Stimulated activated CD4-positive, alpha-beta T cell treated with anti-CD3 and anti-CD28 coated beads, Interleukin-4, amount 100 ng/mL, for 48 hours (primary cell): ENCODE measurements around the gene CCDC92B.
"Not testable (repeated sequence)": the region's sequence is repeated elsewhere in the genome, so short reads cannot be mapped to it uniquely, and the experiment has no call there.

ENCODE experiments used
- DNase-seq, 2 donors: peaks; one replicate each; pipeline ENCODE4 v3.0.0-alpha.2; 2020; ENCODE audit warnings: low read depth in 2 of 2

Gene CCDC92B

DNA sequence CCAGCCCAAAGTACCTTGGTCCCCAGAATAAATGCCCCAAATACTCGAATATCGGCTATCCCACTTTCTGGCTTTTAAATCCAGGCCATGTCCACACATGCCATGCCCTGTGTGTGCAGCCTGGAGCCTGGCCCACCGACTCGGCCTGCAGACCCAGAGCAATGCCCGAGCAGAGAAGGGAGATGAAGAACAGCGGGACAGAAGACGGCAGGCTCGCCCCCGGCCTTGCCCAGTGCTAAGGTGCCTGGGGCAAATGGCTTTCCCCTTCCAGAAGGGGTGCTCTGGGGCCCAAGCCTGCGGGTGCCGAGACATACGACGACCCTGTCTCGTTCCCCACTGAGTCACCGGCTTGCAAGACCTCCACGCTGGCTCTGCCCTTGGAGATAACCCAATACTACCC is 45.8 kb downstream of the CCDC92B start:
- DNase-seq, result no peak

DNA sequence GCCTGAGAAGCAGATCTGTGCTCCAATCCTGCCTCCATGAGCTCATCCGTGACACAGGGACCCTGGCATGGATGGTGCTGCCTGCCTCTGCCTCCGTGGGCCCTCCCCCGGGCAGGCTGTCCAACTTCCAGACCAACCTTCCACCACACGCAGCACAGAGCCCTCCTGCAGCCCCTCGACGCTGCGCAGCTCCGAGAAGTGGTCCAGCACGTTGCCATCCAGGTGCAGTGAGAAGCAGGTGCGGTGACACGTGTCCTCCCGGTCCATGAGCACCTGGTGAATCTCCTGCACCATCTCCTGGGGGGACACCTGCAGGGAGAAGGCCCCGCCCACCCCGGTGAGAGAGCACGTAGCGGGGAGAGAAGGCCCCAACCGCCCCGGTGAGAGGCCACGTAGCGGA is 46.3 kb downstream of the CCDC92B start:
- DNase-seq, result no peak

DNA sequence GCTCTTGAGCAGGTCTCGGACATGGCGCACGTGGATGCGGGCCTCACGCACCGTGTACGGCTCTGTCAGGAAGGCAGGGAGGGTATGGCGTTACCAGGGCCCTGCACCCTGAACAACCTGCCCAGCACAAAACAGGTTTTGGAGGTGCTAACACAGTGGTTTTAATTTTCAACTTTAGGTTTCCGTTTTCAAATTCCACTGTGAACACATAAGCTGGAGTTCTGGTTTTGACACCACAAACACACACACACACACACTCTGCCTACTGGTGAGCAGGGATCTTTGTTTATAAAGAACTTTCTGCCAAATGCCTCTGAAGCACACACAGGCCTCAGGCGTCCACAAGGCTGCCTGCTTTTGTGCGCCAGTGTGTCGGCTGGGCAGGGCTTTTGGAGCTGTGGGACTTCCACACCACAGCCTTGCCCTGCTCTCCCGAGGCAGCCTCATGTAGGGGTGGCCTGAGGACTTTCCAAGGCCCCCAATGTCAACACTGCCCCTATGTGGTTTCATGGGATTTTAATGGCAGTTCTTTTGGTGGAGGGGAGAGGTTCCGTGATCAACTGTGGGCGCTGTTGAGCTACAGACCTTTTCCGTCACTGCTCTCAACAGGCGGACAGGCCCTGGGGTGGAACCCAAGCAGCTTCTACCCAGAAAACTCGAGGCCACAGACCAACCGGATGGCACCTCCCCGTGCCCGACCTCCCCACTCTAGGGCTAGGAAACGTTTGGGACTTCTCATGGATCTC is 47.3 kb downstream of the CCDC92B start:
- no peak for DNase-seq

DNA sequence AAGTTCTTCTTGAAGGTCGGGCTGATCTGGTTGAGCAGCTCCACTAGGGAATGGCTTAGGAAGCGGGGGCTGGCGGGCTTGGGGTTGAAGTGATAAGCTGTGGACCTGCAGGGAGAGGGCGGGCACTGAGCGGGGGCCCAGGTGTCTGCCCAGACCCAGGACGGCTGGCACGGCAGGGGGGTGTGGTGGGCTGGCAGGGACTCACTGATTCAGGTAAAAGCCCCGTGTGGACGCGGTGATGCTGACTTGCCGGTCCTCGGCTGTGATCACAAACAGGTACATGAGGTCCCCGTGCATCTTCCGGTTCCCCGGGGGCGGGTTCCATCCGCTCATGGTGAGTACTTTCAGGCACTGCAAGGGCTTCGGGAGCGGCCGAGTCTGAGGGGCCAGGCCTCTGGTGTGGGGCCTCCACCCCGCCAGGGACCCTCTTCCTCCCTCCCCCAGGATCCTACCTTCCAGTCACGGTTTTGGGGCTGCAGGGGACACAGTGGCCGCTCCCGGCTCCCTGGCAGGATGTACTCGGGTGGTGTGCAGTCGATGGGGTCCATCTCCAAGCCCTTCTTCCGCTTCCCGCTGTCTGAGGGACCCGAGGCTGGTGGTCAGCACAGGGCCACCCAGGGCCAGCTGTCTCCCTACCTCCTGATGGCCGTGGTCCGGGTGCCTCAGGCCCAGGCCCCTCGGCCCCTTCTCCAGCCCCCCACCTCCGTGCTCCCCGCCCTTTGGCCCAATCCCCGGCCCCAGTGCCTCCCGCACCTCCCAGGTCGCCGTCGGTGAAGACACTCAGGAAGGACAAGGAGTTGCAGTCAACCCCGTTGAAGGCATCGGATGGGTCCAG is 48.1 kb downstream of the CCDC92B start:
- no peak for DNase-seq

DNA sequence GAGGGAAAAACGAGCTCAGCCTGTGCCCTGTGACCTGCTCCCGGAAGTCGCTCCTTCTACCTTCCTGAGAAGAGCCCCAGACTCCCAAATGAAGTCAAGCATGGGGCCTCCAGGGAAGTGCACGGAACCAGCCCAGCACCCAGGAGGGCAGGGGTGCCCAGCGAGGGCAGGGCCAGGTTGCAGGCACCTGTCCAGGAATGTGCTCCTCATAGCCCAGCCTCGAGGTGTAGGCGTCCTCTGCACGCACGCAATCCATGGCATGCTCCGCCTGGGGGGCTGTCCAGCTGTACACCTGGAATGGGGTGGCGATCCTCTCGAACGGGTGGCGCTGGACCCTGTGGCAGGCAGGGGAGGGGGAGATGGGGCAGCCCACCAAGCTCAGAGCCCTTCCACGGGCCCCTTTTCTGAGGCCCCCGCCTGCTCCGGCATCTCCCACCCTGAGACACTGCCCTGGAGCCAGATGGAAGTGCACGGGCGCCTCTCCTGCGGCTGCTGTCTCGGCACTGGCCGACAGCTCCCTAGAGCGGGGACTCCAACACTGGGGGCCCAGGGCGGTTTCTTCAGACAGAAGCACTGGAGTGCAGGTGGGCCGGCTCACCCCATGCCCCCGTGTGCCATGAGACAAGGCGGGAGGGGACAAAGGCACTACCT is 48.8 kb downstream of the CCDC92B start:
- no peak for DNase-seq

DNA sequence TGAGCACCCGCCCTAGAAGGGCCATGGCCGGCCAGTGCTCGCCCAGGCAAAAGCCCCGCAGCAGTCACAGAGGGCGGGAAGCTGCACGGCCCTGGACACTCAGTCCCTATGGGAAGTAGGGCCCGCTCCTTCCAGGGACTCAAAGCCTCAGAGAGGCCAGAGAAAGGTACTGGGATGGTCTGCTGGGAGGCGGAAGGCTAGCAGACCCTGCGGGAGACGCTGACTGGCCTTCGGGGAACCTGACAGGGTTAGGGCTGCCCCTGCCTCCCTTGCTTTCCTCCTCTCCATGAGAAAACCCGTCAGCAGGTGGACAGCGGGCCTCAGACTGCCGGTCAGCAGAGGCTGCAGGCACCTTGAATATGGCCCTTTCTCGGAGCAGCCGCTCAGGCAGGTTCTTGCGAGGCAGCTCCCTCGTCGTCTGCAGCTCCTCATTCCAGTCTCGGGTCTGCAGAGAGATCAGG is 49.4 kb downstream of the CCDC92B start:
- DNase-seq, result no peak

DNA sequence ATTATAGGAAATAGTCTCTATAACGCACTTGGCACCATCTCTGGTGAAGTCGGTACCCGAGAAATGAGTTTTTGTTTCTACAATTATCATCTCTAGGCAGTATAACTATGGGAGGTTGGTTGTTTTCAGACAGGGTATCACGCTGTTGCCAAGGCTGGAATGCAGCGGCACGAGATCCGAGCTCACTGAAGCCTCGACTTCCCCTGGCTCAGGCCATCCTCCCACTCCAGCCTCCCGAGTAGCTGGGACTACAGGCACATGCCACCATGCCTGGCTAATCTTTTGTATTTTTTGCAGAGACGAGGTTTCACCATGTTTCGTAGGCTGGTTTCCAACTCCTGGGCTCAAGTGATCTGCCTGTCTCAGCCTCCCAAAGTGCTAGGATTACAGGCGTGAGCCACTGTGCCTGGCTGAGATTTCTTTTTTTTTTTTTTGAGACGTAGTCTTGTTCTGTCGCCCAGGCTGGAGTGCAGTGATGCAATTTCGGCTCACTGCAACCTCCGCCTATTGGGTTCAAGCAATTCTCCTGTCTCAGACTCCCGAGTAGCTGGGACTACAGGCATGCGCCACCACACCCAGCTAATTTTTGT is 50.1 kb downstream of the CCDC92B start:
- DNase-seq, result not testable (repeated sequence)

DNA sequence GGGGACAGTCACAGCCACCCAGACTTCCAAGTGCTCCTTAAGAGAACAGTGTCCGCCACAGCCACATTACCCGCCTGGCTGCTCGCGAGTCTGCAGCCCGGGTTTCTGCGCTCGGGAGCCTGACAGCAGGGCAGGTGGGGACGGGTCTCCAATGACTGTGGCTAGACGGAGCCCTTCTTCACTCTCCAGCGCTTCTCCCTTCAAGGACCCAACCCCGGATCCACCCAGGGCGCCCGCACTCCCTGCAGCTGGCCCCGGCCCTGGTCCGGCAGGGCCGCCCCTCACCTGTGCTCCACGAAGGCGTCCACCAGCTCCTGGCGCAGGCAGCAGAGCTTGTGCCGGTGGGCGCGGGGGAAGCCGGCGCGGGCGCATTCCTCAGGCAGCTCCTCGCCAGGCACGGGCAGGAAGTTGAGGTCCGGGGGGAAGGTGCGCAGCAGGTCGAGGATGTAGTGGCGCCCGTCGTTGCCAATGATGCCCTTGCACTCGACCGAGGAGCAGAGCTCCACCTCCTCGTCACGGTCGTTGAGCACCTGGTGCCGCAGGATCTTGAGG is 51.8 kb downstream of the CCDC92B start:
- DNase-seq, result no peak

DNA sequence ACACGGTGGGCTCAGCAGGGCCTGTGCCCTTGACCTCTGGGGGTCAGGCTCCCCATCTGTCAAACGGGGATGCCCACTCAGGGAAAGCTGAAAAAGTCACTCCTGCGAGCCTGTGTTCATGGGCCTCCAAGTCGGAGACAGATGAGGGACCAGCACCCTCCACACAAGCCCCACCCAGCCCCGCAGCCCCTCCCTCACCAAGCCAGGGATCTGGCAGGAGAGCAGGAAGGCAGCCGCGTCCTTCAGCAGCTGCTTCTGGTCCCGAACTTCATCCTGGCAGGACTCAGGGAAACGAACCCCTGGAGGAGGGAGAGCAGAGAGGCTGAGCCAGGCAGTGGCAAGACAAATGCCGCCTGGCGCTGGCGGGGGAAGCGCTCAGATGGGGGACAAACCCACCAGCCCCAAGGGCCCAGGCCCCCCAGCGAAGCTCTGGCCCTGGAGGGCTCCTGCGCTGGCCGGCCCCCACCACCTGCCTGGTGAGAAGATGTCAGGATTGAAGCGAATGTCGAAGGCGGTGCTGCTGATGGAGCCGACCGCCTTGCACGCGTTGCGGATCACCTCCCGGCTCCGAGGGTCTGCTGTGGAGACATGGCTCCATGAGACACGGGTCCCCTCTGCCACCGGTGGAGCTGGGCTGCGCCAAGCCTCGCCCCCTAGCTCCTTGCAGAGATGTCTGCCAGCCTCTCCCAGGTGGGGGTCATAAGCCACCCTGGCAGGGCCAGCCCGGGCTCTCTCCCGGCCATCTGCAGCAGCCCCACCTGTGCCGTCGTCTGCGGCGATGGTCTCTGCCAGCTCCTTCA is 53.3 kb downstream of the CCDC92B start:
- DNase-seq, result no peak

DNA sequence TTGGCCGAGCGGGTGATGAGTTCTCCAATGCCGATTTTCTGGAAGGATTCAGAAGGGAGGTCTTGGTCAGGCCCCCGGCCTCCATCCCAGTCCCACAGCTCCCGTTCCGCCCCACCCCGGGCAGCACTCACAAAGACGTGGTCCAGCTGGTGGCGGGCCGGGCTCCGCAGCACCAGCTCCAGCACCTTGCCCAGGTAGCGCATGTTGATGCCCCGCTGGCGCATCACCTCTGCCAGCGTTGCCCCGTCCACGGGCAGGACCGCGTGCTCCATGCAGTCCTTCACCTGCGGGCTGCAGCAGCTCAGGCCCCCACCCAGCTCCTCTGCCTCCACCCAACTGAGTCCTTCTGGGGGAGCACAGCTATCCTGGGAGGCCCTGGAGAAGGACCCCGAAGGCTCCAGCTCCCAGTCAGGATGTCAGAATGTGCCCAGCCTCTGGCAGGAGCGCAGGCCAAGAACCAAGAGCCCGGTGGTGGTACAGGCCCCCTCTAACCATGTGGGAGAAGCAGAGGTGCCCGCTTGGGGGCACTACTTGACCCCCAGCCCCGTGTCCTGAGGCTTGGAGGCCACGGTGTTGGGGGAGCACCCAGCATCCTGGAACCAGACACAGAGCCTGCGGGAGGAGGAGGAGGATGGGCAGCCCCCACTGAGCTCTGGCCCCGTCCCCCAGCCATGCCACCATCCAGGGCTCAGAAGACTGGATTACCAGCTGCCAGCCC is 54.0 kb downstream of the CCDC92B start:
- no peak for DNase-seq

DNA sequence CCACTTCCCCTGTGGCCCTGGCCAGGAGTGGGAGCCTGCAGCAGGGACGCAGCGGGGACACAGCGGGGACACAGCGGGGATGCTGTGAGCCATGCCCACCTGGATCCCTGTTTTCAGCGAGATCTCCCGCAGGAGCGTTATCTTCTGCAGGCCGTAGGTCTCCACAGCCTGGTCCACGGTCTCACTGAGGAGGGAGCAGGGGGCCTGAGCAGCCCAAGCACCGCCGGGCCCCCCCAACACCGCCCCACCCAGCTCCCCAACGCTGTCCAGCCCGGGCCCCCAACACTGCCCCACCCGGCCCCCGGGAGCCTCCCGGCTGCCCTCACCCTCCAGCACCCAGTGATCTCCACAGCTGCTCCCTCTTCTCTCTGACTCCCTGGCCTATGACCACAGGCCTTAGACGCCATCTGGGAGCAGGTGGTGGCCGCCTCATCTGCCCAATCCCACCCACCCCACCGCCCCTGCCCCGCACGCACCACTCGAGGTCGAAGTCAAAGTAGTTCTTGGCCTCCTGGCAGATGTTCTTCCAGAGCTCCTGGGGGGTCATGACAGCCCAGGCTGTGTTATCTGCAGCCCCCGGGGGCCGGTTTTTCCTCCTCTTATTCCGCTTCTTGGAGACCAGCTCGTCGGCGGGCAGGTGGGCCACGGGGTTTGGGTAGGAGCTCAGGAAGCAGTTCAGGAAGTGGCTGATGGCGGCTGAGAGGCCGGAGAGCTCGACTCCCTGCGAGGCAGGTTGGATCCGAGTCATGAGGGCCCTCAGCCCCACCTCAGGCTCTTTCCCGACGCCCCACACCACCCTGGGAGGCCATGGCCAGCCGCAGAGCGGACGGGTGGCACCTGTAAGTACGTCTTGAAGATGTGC is 54.8 kb downstream of the CCDC92B start:
- no peak for DNase-seq

DNA sequence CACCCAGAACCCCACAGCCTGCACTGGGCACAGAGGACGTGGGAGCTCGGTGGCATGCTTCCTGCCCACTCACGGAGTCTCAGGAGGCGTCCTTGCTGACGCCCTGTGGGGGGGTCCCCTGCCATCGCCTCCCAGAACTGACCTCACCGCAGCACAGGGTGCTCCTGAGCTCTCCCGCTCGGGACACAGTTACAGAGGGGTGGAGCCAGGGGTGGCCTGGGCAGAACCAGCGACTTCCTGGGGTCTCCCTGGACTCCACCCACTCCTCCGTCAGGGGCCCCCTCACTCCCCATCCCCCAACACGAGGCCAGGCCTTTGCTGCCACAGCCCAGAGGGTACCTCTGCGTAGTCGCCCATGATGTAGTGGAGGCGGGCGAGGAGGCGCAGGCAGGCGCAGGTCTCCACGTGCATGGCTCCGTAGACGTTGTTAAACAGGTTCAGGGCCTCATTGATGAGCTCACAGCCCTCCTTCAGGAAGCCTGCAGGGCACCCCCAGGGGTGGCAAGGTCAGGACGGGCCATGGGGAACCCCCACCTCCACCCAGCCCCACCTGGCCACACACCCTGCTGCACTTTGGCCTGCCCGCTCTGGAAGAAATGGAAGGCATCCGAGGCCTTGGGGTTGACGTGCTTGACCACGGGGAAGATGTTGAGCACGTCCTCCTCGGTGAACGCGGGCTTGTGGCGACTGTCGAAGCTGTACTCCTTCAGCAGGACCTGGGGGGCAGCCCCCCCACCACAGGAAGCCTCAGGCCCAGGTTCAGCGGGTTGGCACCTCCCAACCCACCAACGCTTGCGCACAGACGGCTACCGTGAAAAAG is 55.7 kb downstream of the CCDC92B start:
- no peak for DNase-seq

DNA sequence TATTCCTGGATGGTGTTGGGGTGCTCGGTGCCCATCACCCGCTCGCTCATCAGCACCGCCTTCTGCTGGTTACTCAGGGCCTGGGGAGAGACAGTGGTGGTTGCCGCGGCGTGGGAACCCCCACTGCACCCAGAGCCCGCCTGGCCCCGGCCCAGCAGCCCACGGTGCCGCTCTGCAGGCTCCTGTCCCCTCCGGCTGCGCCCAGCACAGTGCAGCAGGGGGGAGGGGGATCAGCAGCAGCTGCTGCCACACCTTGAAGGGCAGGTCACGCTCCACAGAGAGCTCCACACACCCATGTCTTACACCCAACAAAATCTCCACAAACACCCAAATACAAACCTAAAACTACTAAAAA is 56.7 kb downstream of the CCDC92B start:
- DNase-seq, result no peak

DNA sequence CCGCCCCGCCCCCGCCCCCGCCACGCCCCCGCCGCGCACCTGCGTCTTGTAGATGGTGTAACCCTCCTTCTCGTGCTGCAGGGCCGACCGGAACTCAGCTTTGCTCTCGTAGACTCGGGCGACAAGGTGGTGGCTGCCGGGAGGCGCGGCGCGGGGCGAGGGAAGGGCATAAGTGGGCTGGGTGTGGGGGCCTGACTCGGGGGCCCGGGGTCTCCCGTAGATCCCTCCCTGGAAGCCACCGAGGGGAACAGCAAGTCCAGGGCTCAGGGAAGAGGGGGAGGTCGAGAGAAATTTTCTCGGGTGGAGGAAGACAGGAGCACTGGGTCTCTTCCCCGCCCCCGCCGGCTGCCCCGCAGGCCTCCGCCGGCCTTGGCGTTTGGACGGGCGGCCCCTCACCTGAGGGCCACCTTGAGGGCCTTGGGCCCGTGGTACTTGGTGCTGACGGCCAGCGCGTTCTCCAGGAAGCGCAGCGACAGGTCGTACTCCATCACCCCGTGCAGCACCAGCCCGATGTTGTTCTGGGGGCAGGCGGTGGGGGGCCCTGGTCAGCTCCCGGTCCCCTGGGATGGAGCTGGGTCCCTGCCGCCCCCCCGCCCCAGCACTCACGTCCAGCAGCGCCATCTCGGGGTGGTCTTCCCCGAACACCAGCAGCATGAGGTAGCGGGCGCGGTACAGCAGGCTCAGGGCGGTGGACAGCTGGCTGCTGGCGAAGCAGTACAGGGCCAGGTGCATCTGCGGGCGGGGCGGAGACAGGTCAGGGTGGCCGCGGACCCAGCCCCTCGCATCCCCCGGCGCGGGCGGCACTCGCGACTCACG is 57.3 kb downstream of the CCDC92B start:
- no peak for DNase-seq

DNA sequence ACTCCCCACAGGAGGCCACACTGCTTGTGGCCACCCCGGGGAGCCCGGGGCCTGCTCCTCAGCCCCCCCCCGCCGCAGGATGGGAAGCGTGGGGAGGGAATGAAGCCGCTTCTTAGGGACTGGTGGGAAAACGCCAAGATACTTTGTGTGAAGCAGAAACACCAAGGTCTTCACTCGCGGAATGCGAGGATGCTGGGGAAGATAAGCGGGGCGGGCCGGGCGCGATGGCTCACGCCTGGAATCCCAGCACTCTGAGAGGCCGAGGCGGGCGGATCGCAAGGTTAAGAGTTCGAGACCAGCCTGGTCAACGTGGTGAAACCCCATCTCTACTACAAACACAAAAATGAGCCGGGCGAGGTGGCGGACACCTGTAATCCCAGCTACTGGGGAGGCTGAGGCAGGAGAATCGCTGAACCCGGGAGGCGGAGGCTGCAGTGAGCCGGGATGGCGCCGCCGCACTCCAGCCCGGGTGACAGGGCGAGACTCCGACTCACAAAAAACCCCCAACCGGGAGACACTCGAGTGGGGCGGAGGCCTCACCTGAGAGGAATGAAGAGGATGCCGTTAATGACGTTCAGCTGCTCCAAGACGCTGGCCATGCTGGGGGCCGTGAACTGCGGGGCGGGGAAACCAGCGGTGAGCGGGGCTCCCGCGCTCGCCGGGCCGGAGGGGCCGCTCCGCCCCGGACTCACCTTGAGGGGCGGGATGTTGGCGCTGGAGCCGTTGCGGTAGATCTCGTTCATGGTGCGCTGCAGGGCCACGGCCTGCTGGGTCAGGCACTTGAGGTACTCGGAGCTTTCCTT is 58.2 kb downstream of the CCDC92B start:
- no peak for DNase-seq

DNA sequence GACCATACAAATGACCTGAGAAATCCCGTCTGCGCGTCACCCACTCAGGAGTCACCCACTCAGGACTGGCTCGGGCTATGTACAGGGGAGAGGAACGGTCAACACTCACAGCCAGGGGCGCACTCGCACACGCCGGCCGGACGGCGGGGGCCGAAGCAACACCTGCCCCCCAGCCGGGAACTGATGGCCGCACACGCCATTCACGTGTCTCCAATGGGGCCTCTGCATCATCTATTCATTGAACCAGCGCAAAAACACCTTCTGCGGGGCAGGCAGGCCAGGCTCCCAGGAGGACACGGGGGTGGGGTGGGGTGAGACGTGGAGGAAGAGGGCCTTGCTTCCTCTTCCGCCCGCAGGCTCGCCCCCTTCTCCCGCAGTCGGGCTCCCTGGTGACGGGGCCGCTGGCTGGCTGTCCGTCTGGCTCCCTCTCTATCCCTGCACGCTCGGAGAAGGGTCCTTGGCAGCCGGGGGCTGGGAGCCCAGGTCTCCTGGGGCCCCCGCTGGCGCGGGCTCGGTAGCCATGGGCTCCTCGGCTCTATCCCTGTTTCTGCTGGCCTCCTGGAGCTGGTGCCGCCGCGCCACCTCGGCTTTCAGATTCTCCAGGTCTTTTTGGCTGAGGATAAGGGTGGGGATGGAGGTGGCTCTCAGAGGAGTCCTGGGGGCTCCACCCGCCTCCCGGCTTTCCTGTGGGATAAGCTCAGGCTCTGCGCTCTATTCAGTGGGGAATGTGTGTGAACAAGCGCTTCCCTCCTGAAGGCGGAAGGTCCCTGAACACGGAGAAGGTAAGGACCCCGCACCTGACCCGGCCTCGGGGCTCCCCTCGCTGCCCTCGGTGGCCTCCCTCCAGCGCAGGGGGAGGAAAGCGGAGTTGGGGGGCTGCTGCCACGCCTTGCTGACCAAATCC is 59.0 kb downstream of the CCDC92B start:
- no peak for DNase-seq
